Measurements from ENCODE around the gene SAMD10. TPM values are rescaled to one million over a fixed set of nuclear protein-coding genes. Genes with fewer than 3 reads are reported as not detected.
A peak's percentile ranks its signal among the peaks of the same experiment; 100 is the strongest.
"Not testable (repeated sequence)": the region's sequence is repeated elsewhere in the genome, so short reads cannot be mapped to it uniquely, and the experiment has no call there.

Gene SAMD10
- 1.2 TPM for polyA plus RNA-seq (2013, experiment 1 of 2; ENCODE audit: insufficient read length)
- polyA plus RNA-seq (2013, experiment 2 of 2; ENCODE audit: insufficient read length): 1.7 TPM

DNA sequence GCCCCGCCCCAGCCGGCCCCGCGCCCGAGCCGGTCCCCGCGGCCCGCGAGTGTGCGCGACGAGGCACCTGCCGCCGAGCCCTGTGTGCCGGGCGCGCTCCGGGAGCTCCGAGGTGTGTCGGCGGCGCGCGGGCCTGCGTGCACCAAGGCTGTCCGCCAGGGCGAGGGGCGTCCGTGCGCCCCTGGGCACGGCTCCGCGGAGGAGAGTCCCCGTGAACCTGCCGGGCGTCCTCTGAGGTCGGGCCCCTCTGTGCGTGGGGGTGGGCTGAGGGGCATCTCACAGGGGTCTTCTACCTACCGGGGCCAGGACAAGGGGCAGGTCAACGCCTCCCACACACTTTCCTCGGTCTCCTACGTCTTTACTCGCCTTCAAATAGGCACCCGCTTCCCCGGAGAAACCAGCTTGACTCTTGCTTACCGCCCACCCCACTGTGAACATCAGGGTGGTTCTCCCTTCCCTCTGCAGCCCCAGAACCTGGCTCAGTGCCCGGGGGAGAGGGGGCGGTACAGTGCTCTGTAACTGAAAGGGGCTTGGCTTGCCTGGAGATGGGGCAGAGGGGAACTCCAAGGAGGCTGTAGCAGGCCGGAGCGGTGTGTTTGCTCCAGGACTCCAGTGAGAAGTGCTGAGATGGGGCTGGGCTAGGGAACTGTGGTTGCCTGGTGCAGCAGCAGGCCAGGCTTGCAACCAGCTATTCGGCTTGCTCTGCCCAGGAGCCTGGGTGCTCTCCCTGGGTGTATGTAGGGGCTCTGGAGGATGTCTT lies at the start of gene SAMD10:
SAMD10 (minus strand) TSS at position 86 of the 760 bp plus-strand sequence. CDS start 175 bp downstream, outside the sequence.
- peak; percentile 48 for DNase-seq

DNA sequence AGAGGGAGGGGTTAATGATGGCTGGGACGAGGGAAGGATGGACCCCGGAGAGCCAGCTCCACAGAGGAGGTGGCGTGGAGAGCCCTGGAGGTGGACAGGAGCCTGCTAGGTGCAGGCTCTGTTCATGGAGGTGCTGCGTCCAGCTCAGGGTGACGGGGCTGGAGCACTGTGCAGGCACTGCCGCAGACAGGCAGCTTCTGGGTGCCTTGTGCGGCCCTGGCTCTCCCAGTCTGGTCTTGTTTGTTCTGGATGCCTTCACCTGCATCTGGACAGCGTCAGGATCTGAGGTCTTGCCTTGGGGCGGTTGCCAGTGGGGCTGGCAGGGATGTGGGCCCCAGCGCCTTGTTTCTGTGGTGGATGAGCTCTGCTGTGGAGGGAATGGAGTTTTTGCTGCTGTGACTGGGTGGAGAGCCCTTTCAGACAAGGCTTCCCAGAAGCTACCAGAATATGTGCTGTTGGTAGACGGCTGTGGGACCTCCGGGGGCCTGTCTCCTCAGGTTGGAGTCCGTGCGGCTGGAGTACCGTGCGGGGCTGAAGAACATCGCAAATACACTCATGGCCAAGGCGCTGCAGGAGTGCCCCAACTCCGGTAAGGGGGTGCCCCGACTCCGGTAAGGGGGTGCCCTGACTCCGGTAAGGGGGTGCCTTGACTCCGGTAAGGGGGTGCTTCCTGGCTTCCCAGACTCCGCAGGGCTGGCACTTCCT lies 48.7 kb upstream of the SAMD10 start:
- no peak for DNase-seq

DNA sequence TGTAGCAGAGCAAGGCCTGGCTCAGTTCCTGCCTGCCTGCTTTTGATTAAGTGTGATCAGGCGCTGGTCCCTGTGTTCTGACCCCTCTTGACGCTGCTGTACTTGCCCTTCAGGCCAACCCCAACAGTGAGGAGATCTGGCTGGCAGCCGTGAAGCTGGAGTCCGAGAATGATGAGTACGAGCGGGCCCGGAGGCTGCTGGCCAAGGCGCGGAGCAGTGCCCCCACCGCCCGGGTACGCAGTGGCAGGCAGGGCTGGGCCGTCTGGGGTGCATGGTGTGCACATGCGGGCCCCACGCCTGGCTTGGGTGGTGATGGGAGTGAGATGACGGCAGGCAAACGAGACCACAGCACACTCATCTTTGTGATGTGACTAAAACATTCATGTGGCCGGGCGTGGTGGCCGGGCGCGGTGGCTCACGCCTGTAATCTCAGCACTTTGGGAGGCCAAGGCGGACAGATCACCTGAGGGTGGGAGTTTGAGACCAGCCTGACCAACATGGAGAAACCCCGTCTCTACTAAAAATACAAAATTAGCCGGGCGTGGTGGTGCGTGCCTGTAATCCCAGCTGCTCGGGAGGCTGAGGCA lies 46.5 kb upstream of the SAMD10 start:
- DNase-seq: no peak

DNA sequence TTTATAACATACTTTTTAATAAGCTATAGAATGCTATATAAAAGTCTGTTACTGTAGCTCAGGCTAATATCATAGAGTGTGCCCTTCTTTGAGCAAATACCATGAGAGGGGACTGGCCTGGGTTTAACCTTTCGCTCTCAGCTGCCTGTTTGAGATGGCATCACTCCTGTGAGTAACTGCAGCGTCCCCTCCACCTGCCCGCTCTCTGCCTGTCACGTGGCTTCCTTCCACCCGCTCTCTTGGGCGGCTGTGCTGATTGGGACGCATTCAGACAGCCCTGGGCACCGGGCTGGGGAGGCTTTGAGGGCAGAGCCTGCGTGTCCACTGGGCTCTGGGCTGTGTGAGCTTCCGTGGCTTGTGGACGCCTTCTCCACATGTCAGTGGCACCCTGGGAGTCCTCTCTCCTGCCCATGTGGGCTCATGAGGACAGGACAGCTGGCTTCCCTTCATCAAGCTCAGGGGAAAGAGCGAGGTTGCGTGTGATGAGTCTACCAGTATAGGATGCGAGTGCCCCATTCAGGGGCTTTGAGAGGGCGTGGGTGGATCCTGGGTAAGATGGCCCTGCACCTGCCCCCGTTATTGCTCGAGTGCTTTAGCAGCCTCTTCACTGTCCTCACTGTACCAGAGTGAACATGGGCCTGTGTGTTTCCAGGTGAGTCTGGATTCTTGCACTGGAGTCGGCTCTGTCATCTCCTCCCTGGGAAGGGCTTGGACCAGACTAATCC lies 45.8 kb upstream of the SAMD10 start:
- no peak for DNase-seq

DNA sequence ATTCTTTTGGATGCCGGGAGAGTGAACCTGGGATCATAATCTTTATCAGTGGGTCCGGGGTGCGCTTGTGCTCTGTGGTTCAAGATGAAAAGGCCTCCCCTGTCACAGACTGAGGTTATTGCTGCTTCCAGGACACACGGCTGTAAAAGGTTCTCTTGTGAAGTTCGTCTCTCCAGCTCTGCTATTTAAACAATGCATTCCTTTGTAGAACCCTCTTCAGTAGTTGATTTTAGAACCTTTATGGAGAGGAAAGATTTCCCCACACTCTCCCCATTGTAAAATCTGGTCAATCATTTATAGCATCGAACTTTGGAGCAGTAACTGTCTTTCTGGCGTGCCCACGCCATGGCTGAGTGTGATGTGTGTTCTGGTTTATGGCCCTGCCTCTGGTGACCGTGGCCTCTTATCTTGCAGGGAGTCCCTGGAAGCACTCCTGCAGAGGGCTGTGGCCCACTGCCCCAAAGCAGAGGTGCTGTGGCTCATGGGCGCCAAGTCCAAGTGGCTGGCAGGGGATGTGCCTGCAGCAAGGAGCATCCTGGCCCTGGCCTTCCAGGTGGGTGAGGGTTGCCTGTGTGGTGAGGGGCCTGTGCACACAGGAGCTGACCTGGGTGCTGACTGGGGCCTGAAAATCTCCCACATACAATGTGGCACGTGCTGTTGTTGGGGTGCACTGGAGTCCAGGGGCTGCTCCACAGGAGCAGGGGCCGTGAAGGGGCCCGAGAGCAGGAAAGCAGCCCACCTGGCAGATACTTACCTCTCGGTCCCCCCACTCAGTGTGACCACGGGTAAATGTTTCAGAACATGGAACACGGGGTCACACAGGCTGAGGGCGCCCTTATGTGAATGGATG lies 44.9 kb upstream of the SAMD10 start:
- no peak for DNase-seq

DNA sequence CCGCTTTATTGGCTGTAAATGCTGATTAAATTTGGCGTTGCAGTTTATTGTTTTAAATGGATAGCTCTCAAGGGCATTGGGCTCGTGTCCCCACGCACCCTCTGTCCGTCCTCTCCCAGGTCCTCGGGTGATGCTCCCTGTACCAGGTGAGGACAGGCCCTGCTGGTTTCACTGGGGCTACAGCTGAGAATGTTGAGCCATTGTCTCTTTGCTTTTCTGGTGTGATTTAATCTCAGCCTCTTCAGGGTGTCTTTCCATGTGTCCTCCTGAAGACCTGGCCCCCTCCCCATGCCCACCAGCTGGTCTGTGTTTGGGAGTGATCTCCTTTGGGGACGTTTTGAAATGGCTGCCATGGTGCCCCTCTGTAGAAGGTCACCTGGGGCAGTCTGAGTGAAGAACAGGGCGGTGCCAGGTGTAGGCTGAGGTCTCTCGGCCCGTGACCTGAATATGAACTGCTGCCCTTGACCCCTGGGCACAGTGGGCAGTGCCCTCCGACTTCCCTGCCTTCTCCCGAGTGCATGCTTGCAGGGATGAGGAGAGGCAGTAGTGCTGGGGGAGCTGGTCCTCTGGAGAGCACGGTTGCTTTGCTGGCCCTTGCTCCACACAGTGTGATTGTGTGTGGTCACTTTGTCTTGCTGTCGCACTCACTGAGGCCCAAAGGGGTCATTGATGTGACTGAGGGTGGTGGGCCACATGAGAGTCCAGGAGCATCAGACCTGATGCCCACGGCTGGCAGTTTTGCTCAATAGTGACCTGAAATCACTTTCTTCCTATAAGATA lies 44.1 kb upstream of the SAMD10 start:
- no peak for DNase-seq

DNA sequence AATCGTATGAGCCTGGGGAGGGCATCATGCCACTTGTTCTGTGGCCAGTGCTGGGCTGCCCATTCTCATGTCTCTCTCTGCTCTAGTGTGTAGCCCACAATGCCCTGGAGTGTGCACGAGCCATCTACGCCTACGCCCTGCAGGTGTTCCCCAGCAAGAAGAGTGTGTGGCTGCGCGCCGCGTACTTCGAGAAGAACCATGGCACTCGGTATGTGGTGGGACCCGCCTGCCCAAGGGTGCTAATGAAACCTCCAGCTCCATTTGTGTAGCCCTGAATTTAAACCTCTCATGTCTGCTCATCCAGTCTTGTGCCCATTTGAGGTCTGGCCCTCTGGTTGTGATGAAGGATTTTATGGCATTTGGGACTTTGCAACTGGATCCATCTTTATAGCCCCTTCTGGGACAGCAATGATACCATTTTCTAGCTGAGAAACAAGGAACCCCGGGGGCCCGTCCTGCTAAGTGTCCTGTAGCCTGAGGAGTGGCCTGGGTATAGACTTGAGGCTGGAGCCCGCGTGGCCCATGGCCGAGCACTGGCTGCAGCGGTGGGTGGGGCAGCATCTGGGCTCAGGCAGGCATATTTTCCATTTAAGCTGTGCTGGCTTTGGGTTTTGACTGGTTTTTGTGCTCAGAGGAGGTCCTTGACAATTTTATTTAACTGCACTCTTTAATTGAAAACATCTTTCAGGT lies 43.4 kb upstream of the SAMD10 start:
- no peak for DNase-seq

DNA sequence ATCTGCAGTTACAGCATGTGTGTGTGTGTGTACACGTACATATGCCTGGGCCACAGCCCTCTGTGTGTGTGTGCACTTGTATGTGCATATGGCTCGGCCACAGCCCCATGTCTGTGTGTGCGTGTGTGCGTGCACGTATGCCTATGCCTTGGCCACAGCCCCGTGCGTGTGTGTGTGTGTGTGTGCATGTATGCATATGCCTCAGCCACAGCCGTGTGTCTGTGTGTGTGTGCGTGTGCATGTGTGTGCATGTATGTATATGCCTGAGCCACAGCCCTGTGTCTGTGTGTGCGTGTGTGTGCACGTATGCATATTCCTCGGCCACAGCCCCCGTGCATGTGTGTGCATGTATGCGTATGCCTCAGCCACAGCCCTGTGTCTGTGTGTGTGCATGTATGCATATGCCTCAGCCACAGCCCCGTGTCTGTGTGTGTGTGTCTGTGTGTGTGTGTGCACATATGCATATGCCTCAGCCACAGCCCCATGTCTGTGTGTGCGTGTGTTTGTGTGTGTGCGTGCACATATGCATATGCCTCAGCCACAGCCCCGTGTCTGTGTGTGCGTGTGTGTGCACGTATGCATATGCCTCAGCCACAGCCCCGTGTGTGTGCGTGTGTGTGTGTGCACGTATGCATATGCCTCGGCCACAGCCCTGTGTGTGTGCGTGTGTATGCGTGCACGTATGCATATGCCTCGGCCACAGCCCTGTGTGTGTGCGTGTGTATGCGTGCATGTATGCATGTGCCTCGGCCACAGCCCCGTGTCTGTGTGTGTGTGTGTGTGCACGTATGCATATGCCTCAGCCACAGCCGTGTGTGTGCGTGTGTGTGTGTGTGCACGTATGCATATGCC lies 41.9 kb upstream of the SAMD10 start:
- no peak for DNase-seq

DNA sequence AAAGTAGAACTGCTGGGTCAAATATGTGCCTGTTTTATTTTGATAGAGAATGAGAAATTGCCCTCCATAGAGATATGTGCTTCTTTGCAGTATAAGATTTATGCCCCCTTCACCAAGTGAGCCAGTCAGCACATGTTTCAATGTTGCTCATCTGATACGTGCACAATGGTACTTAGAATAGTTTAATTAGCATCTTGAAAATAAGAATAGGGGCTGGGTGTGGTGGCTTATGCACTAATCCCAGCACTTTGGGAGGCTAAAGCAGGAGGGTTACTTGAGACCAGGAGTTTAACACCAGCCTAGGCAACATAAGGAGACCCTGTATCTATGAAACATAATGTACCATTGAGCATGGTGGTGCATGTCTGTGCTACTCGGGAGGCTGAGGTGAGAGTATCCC lies 36.2 kb upstream of the SAMD10 start:
- DNase-seq: no peak

DNA sequence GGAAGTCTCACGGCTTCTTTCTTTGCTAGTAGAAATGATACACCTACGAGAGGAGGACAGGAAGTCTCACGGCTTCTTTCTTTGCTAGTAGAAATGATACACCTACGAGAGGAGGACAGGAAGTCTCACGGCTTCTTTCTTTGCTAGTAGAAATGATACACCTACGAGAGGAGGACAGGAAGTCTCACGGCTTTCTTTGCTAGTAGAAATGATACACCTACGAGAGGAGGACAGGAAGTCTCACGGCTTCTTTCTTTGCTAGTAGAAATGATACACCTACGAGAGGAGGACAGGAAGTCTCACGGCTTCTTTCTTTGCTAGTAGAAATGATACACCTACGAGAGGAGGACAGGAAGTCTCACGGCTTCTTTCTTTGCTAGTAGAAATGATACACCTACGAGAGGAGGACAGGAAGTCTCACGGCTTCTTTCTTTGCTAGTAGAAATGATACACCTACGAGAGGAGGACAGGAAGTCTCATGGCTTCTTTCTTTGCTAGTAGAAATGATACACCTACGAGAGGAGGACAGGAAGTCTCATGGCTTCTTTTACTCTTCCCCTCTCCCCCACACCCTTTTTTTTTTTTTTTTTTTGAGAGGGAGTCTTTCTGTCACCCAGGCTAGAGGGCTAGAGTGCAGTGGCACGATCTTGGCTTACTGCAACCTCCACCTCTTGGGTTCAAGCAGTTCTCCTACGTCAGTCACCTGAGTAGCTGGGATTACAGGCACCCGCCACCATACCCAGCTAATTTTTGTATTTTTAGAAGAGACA lies 33.1 kb upstream of the SAMD10 start:
- not testable (repeated sequence) for DNase-seq

DNA sequence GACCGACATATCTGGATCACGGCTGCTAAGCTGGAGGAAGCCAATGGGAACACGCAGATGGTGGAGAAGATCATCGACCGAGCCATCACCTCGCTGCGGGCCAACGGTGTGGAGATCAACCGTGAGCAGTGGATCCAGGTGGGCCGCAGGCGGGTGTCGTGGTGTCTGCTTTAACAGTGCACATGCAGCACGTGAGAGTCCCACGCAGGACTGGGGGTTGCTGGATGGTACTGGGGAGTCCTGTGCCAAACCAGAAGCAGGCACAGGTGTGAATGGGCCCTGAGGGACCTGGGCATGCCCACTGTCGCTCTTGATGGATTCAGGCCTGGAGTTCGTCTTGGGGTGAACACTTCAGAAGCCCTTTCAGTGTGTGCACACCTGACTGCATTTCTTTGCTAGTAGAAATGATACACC lies 31.9 kb upstream of the SAMD10 start:
- no peak for DNase-seq

DNA sequence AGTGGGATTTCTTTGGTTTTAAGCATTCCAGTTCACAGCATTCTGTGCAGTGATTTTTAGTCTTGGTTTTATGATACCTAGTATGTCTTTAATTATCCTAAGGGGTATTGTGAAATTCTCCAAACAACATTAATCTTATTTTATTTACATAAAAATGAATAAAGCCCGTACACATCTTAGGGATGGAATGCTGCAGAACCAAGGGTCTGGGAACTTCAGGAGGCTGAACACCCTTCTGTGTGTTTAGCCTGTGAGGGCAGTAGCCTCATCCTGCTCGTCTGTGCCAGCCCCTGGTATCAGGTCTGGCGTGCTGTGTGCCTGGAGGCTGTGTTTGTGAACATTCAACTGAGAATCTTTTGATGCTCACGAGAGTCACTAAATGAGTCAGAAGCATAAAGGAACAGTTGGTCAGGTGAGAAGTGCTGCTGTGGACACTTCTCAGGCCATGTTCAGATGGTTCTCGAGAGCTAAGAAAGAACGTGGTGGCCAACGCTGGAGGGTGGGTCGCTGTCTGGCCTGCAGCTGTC lies 31.3 kb upstream of the SAMD10 start:
- peak; percentile 15 for DNase-seq

DNA sequence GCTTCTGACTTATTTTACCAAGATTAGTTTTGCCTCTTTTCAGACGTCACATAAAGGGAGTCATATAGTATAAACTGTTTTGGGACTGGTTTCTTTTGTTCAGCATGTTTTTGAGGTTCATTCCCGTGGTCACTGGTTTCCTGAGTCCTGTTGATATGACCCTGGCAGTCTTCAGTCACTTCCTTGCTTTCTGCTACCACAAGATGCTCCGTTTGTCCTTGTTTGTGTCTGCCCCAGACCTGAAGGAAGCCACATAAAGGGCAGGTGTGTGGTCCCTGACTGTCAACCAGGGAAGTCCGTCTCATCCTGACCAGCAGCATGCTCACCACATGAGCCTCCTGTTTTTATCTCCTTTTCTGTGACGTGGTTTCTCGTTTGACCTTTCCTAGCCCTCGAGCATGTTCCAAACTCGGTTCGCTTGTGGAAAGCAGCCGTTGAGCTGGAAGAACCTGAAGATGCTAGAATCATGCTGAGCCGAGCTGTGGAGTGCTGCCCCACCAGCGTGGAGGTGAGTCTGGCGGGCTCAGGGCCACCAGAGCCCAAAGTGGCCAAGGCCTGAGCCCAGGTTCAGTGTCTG lies 30.5 kb upstream of the SAMD10 start:
- DNase-seq: no peak

DNA sequence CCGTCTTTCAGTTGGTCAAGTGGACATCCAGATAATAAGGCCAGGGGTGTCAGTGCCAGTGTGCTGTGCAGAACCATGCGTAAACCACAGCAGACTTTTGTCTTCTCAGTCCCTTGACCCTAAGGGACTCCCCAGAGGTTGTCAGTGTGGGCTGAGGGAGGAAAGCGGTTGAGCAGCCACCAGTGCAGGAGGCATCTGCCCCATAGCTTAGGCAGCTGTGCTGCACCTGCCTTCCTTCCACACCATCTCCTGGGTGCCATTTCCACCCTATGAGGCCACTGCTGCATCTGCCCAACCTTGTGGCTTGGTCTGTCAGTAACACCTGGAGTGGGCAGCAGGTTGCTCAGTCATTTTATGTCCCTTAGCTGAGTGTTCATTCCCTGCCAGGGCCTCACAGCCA lies 27.5 kb upstream of the SAMD10 start:
- DNase-seq: no peak

DNA sequence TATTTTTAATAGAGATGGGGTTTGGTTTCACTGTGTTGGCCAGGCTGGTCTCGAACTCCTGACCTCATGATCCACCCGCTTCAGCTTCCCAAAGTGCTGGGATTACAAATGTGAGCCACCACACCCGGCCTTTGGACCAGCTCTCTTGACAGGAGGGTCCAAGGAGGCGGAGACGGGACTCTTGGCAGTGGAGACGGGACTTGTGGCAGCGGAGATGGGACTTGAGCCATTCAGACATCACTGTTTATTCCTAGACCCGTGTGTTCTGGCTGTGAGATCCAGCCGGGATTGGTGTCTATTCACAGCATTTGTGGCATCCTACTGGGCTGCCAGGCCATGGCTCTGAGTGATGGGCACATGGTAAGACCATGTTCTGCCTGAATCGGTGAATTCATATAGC lies 27.0 kb upstream of the SAMD10 start:
- no peak for DNase-seq

DNA sequence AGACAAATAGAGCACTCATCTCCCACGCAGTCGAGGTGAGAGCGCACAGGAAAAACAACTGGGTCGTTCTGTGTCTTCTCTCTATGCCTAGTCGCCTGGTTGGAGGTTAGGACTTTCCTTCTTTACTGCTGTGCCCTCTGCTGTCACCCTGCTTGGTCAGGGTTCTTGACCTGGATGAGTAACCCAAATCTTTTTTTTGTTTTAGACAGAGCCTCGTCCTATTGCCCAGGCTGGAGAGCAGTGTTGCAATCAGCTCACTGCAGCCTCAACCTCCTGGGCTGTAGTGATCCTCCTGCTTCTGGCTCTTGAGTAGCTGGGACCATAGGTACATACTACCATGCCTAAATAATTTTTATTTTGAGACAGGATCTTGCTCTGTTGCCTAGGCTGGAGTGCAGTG lies 26.0 kb upstream of the SAMD10 start:
- DNase-seq: no peak

DNA sequence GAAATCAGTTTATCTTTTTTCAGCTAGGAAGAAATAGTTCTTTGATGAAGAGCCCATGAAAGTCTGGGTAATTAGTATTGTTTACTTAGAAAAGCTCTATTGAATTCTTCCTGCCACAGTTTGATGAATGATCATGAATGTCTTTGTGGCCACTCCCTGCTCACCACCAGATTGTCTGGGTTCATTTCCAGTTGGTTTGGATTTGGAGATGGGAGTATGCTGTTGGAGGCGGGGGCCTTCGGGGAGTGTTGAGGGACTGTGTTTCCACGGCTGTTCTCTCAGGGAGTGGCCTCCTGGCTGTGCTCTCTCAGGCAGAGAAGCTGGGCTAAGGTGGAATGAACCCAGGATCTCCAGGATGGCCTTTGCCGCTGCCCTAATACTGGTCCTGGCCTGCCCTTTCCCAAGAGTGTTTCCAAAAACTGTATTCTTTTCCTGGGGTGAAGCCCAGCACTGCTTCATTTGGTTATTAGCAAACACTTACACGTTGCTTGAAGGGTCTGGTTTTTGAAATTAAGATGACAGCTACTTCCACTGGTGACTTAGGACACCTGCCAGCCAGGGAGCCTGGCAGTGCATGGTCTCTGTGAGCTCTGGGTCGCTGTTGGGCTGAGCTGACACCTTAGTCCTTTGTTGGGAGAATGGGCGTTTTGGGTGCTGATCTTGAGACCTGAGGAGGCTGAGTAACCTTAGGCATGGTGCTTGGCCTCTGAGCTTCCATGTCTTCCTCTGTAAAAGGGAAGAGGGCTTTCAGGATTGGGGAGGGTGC lies 24.7 kb upstream of the SAMD10 start:
- DNase-seq: no peak
